GM23338 (cell line): Measurements from ENCODE around the gene DNAJC15. TPM values are rescaled to one million over a fixed set of nuclear protein-coding genes. Genes with fewer than 3 reads are reported as not detected.

Experiments used
- ATAC-seq: fragments of 200-7000 bp; cut with Tn5 transposase; 3 replicates; pipeline ENCODE4 v1.9.1; 2020
- DNase-seq: peaks from one replicate; pipeline ENCODE4 v3.0.0-alpha.2; 2015; ENCODE audit warnings: low spot score
- H2AFZ ChIP-seq: fragments of 200-600 bp; sonication (generic); 2 replicates; pipeline ENCODE4 v1.8.0; 2016; ENCODE audit warnings: antibody characterized with exemption, mild to moderate bottlenecking, moderate library complexity
- H3F3A ChIP-seq: fragments of 200-600 bp; sonication (generic); replicated peaks from 2 replicates; pipeline ENCODE4 v1.8.0; 2017; ENCODE audit warnings: antibody characterized with exemption, mixed run types, low read depth
- H3K27ac ChIP-seq: fragments of 200-600 bp; sonication (generic); 2 replicates; pipeline ENCODE4 v1.6.1; 2016; ENCODE audit warnings: low read depth
- H3K27me3 ChIP-seq: fragments of 200-600 bp; sonication (generic); 2 replicates; pipeline ENCODE4 v1.8.0; 2016; ENCODE audit warnings: mild to moderate bottlenecking, mixed run types, moderate library complexity; ENCODE audit not compliant: insufficient read depth
- H3K36me3 ChIP-seq: fragments of 200-600 bp; sonication (generic); 2 replicates; pipeline ENCODE4 v1.8.0; 2016; ENCODE audit warnings: mild to moderate bottlenecking; ENCODE audit not compliant: insufficient read depth
- H3K4me1 ChIP-seq: fragments of 200-600 bp; sonication (generic); 2 replicates; pipeline ENCODE4 v1.8.0; 2016; ENCODE audit warnings: mild to moderate bottlenecking, moderate library complexity; ENCODE audit not compliant: insufficient read depth
- H3K4me2 ChIP-seq: fragments of 200-600 bp; sonication (generic); 2 replicates; pipeline ENCODE4 v1.7.1; 2017; ENCODE audit warnings: mixed run types
- H3K4me3 ChIP-seq: fragments of 200-600 bp; sonication (generic); 2 replicates; pipeline ENCODE4 v1.6.1; 2016; ENCODE audit warnings: mixed run types
- H3K79me2 ChIP-seq: fragments of 200-600 bp; sonication (generic); replicated peaks from 2 replicates; pipeline ENCODE4 v1.8.0; 2017; ENCODE audit warnings: mild to moderate bottlenecking; ENCODE audit not compliant: insufficient read depth
- H3K9me2 ChIP-seq: fragments of 200-600 bp; sonication (generic); 2 replicates; pipeline ENCODE4 v1.8.0; 2017; ENCODE audit not compliant: insufficient read depth
- H4K20me1 ChIP-seq: fragments of 200-600 bp; sonication (generic); replicated peaks from 2 replicates; pipeline ENCODE4 v1.8.0; 2017; ENCODE audit warnings: mild to moderate bottlenecking; ENCODE audit not compliant: insufficient read depth
- H3K27ac Mint-ChIP-seq: 2 replicates; pipeline ENCODE4 v1.8.0; 2020; ENCODE audit warnings: inconsistent platforms, mild to moderate bottlenecking, moderate library complexity, mixed read lengths
- H3K27me3 Mint-ChIP-seq: 3 replicates; pipeline ENCODE4 v1.8.0; 2022; ENCODE audit warnings: low read depth, mild to moderate bottlenecking, moderate library complexity, mixed read lengths, inconsistent platforms; ENCODE audit not compliant: insufficient read depth, poor library complexity
- H3K36me3 Mint-ChIP-seq: 3 replicates; pipeline ENCODE4 v1.8.0; 2021; ENCODE audit warnings: low read depth, mild to moderate bottlenecking, inconsistent platforms, moderate library complexity, mixed read lengths
- H3K4me1 Mint-ChIP-seq: 3 replicates; pipeline ENCODE4 v1.8.0; 2020; ENCODE audit warnings: mild to moderate bottlenecking, inconsistent platforms, mixed read lengths
- H3K4me3 Mint-ChIP-seq: 3 replicates; pipeline ENCODE4 v1.8.0; 2021; ENCODE audit warnings: moderate library complexity, mild to moderate bottlenecking, inconsistent platforms, mixed read lengths
- H3K9me3 Mint-ChIP-seq: 3 replicates; pipeline ENCODE4 v1.8.0; 2020; ENCODE audit warnings: moderate library complexity, mild to moderate bottlenecking, inconsistent platforms, mixed read lengths
- CREB1 ChIP-seq: fragments of 250-450 bp; sonication (Bioruptor Pico); IDR thresholded peaks from 2 replicates; pipeline ENCODE4 v1.5.0; 2020; ENCODE audit warnings: low read depth, mild to moderate bottlenecking, moderate library complexity
- EZH2 ChIP-seq: fragments of 200-600 bp; sonication (generic); IDR thresholded peaks from one replicate; pipeline ENCODE4 v1.8.0; 2017; ENCODE audit warnings: antibody characterized with exemption, mild to moderate bottlenecking, low read depth; ENCODE audit not compliant: unreplicated experiment
- EZH2phosphoT487 ChIP-seq: fragments of 200-600 bp; sonication (generic); IDR thresholded peaks from one replicate; pipeline ENCODE4 v1.8.1; 2018; ENCODE audit warnings: antibody characterized with exemption; ENCODE audit not compliant: unreplicated experiment
- JUNB ChIP-seq: IDR thresholded peaks from one replicate; pipeline ENCODE4 v1.6.1; 2016; ENCODE audit warnings: antibody characterized with exemption; ENCODE audit not compliant: unreplicated experiment
- NANOG ChIP-seq: IDR thresholded peaks from 2 replicates; pipeline ENCODE4 v1.6.1; 2016; ENCODE audit warnings: antibody characterized with exemption, borderline replicate concordance
- POLR2AphosphoS5 ChIP-seq: IDR thresholded peaks from 2 replicates; pipeline ENCODE4 v1.6.1; 2016; ENCODE audit warnings: antibody characterized with exemption, low read depth
- STAT1 ChIP-seq: IDR thresholded peaks from one replicate; pipeline ENCODE4 v1.6.1; 2016; ENCODE audit warnings: antibody characterized with exemption; ENCODE audit not compliant: unreplicated experiment
- ZNF114 ChIP-seq: fragments of 250-450 bp; sonication (Bioruptor Pico); IDR thresholded peaks from 2 replicates; pipeline ENCODE4 v1.5.0; 2020; ENCODE audit warnings: mild to moderate bottlenecking, moderate library complexity
- ZNF331 ChIP-seq: fragments of 250-450 bp; sonication (Bioruptor Pico); IDR thresholded peaks from 2 replicates; pipeline ENCODE4 v1.5.0; 2020; ENCODE audit warnings: low read depth, mild to moderate bottlenecking, moderate library complexity
- polyA plus RNA-seq: library from polyadenylated mRNA; unstranded; fragments of >200 nt; fragmentation: Nextera tagmentation; extraction: Ambion mirVana; gene quantifications from 2 replicates; pipeline ENCODE4 v1.2.1, GENCODE V29; 2016
- total RNA-seq: library from RNA; depleted of rRNA; stranded (reverse); fragments of >200 nt; shearing (Covaris generic); gene quantifications from 2 replicates; pipeline ENCODE4 v1.2.3, GENCODE V29; 2014
- TF ChIP-seq, protein P1 (sequence below): fragments of 250-450 bp; sonication (Bioruptor Pico); IDR thresholded peaks from 2 replicates; pipeline ENCODE4 v1.5.0; 2020; ENCODE audit warnings: mild to moderate bottlenecking, moderate library complexity
- TF ChIP-seq, protein P2 (sequence below), 2 experiments: fragments of 200-600 bp in 1 of 2; sonication (generic) in 1 of 2; conservative IDR thresholded peaks; 2 replicates each; pipeline versions ENCODE4 v1.5.1 to v1.6.1; 2016 to 2017; ENCODE audit warnings: antibody characterized with exemption in 2 of 2, low read depth in 2 of 2, mild to moderate bottlenecking in 2 of 2, moderate library complexity in 1 of 2
- TF ChIP-seq, protein P3 (sequence below): IDR thresholded peaks from one replicate; pipeline ENCODE4 v1.6.1; 2018; ENCODE audit warnings: antibody characterized with exemption; ENCODE audit not compliant: unreplicated experiment
- TF ChIP-seq, protein P4 (sequence below): IDR thresholded peaks from 2 replicates; pipeline ENCODE4 v1.6.1; 2016; ENCODE audit warnings: antibody characterized with exemption

DNAJC15 gene
- total and polyA plus RNA-seq, 2 experiments from 2014 or later = 11.4 to 80.4 TPM

DNA sequence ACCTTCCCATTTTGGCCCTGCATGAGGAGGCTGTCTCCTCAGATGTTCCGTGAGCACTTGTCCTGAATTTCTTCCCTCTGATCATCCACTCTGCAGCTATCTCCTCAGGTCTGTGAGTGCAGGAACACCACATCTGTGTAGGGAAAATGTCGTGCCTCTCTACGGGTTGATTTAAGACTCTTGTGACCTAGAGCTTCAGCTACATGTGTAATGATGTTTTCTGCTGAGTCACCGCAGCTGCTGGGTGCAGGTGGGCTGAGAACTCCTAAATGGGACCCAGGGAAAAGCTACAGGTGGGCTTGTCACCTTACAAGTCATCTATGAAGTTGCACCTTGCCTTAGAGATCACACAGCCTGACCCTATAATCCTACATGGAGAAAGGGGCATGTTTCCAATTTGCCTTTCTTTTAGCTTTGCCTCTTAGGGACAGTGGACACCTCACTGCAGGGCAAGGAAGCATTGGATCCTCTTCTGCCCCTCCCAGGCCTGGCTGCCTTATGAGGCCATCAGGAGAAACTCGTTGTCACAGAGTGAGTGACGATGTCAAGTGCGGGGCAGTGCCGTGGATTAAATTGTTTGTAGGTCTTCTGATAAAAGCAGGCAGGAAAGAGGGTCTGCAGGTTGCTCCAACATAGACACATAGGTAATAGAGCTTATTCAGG is 122.3 kb downstream of the DNAJC15 start:
- H3K36me3 Mint-ChIP-seq = no peaks in the 10 kb centered on the region
- no peak for DNase-seq

More for the DNA sequence above, 122.3 kb downstream of the DNAJC15 start:
- Histone ChIP-seq H3F3A (no peaks in the 10 kb centered on the region), H3K36me3 (no peaks in the 10 kb centered on the region), H3K27ac (no peak overlapping the region), H3K79me2 (no peaks in the 10 kb centered on the region), H3K4me3 (no peak overlapping the region), H3K4me2 (no peak overlapping the region), H2AFZ (peak overlapping the region; percentile 84), H4K20me1 (no peaks in the 10 kb centered on the region), H3K9me2 (0 out of 2 replicates have a peak, but pooled peaks cover 3% of the 10 kb centered on the region), H3K4me1 (peaks cover 14% of the 10 kb centered on the region), H3K27me3 (no peaks in the 10 kb centered on the region)
- Mint-ChIP-seq H3K9me3 (no peaks in the 10 kb centered on the region), H3K27me3 (no peaks in the 10 kb centered on the region), H3K4me3 (no peak overlapping the region), H3K27ac (no peak overlapping the region; the same call in 1 of the 2 replicates), H3K4me1 (peaks cover 27% of the 10 kb centered on the region)
- no peak for ATAC-seq
- TF ChIP-seq, protein P1, sequence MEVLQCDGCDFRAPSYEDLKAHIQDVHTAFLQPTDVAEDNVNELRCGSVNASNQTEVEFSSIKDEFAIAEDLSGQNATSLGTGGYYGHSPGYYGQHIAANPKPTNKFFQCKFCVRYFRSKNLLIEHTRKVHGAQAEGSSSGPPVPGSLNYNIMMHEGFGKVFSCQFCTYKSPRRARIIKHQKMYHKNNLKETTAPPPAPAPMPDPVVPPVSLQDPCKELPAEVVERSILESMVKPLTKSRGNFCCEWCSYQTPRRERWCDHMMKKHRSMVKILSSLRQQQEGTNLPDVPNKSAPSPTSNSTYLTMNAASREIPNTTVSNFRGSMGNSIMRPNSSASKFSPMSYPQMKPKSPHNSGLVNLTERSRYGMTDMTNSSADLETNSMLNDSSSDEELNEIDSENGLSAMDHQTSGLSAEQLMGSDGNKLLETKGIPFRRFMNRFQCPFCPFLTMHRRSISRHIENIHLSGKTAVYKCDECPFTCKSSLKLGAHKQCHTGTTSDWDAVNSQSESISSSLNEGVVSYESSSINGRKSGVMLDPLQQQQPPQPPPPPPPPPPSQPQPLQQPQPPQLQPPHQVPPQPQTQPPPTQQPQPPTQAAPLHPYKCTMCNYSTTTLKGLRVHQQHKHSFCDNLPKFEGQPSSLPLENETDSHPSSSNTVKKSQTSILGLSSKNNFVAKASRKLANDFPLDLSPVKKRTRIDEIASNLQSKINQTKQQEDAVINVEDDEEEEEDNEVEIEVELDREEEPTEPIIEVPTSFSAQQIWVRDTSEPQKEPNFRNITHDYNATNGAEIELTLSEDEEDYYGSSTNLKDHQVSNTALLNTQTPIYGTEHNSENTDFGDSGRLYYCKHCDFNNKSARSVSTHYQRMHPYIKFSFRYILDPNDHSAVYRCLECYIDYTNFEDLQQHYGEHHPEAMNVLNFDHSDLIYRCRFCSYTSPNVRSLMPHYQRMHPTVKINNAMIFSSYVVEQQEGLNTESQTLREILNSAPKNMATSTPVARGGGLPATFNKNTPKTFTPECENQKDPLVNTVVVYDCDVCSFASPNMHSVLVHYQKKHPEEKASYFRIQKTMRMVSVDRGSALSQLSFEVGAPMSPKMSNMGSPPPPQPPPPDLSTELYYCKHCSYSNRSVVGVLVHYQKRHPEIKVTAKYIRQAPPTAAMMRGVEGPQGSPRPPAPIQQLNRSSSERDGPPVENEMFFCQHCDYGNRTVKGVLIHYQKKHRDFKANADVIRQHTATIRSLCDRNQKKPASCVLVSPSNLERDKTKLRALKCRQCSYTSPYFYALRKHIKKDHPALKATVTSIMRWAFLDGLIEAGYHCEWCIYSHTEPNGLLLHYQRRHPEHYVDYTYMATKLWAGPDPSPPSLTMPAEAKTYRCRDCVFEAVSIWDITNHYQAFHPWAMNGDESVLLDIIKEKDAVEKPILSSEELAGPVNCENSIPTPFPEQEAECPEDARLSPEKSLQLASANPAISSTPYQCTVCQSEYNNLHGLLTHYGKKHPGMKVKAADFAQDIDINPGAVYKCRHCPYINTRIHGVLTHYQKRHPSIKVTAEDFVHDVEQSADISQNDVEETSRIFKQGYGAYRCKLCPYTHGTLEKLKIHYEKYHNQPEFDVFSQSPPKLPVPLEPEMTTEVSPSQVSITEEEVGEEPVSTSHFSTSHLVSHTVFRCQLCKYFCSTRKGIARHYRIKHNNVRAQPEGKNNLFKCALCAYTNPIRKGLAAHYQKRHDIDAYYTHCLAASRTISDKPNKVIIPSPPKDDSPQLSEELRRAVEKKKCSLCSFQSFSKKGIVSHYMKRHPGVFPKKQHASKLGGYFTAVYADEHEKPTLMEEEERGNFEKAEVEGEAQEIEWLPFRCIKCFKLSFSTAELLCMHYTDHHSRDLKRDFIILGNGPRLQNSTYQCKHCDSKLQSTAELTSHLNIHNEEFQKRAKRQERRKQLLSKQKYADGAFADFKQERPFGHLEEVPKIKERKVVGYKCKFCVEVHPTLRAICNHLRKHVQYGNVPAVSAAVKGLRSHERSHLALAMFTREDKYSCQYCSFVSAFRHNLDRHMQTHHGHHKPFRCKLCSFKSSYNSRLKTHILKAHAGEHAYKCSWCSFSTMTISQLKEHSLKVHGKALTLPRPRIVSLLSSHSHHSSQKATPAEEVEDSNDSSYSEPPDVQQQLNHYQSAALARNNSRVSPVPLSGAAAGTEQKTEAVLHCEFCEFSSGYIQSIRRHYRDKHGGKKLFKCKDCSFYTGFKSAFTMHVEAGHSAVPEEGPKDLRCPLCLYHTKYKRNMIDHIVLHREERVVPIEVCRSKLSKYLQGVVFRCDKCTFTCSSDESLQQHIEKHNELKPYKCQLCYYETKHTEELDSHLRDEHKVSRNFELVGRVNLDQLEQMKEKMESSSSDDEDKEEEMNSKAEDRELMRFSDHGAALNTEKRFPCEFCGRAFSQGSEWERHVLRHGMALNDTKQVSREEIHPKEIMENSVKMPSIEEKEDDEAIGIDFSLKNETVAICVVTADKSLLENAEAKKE (CRISPR knock-in tag) = no peak
- TF ChIP-seq POLR2AphosphoS5 (no peak), ZNF331 (CRISPR knock-in tag) (no peak), ZNF114 (CRISPR knock-in tag) (no peak), JUNB (no peak), NANOG (no peak), STAT1 (no peak), EZH2 (no peak), EZH2phosphoT487 (no peak), CREB1 (no peak)
- TF ChIP-seq, protein P2, sequence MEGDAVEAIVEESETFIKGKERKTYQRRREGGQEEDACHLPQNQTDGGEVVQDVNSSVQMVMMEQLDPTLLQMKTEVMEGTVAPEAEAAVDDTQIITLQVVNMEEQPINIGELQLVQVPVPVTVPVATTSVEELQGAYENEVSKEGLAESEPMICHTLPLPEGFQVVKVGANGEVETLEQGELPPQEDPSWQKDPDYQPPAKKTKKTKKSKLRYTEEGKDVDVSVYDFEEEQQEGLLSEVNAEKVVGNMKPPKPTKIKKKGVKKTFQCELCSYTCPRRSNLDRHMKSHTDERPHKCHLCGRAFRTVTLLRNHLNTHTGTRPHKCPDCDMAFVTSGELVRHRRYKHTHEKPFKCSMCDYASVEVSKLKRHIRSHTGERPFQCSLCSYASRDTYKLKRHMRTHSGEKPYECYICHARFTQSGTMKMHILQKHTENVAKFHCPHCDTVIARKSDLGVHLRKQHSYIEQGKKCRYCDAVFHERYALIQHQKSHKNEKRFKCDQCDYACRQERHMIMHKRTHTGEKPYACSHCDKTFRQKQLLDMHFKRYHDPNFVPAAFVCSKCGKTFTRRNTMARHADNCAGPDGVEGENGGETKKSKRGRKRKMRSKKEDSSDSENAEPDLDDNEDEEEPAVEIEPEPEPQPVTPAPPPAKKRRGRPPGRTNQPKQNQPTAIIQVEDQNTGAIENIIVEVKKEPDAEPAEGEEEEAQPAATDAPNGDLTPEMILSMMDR (conservative IDR thresholded peaks at IDR 0.05; ENCODE audit: low read depth in 2 of 2) = no peak
- TF ChIP-seq, protein P3, sequence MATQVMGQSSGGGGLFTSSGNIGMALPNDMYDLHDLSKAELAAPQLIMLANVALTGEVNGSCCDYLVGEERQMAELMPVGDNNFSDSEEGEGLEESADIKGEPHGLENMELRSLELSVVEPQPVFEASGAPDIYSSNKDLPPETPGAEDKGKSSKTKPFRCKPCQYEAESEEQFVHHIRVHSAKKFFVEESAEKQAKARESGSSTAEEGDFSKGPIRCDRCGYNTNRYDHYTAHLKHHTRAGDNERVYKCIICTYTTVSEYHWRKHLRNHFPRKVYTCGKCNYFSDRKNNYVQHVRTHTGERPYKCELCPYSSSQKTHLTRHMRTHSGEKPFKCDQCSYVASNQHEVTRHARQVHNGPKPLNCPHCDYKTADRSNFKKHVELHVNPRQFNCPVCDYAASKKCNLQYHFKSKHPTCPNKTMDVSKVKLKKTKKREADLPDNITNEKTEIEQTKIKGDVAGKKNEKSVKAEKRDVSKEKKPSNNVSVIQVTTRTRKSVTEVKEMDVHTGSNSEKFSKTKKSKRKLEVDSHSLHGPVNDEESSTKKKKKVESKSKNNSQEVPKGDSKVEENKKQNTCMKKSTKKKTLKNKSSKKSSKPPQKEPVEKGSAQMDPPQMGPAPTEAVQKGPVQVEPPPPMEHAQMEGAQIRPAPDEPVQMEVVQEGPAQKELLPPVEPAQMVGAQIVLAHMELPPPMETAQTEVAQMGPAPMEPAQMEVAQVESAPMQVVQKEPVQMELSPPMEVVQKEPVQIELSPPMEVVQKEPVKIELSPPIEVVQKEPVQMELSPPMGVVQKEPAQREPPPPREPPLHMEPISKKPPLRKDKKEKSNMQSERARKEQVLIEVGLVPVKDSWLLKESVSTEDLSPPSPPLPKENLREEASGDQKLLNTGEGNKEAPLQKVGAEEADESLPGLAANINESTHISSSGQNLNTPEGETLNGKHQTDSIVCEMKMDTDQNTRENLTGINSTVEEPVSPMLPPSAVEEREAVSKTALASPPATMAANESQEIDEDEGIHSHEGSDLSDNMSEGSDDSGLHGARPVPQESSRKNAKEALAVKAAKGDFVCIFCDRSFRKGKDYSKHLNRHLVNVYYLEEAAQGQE = no peak
- TF ChIP-seq, protein P4, sequence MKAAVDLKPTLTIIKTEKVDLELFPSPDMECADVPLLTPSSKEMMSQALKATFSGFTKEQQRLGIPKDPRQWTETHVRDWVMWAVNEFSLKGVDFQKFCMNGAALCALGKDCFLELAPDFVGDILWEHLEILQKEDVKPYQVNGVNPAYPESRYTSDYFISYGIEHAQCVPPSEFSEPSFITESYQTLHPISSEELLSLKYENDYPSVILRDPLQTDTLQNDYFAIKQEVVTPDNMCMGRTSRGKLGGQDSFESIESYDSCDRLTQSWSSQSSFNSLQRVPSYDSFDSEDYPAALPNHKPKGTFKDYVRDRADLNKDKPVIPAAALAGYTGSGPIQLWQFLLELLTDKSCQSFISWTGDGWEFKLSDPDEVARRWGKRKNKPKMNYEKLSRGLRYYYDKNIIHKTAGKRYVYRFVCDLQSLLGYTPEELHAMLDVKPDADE = no peak
